Activated CD4-positive, alpha-beta T cell treated with anti-CD3 and anti-CD28 coated beads for 4 hours (primary cell): ENCODE measurements around the gene PPFIA2.

Experiments used
- DNase-seq, 2 donors: peaks; one replicate each; pipeline ENCODE4 v3.0.0-alpha.2; 2020

PPFIA2 gene

DNA sequence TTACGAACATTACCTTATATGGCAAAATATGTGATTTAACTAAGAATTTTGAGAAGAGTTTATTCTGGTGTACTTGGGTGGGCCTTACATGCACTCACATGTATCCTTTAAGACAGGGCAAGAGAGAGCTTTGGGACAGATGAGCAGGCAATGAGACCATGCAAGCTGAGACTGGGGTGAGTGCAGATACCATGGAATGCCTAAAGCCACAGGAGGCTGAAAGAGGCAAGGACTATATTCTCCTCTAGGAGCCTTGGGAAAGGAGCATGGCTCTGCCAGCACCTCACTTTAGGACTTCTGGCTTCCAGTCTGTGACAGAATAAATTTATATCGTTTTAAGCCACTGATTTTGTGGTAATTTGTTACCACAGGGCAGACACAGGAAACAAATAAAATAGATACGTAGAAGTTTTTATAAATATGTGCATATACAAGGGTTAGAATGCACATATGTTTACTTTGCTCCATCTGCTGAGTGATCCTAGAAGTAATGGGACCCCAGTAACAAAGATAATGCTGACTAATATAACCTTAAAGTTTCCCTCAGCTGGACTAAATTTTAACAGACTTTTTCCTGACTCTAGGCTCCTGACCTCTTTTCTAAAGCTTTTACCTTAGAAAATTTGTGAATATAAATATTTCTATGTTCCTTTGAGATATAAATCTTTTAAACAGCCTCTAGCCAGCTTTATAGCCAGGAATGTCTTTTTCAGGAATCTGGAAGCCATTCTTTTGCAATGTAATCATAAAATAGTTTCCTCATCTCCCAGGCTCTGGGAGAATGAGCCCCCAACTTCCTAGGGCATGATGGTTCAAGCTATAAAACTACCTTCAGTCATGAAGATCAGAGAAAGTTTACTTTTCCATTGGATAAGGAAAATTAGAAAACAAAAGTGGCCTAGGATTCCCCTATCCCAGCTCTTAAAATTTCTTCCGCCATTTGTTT, 216.8 kb downstream of the PPFIA2 start:
- no peak for DNase-seq

DNA sequence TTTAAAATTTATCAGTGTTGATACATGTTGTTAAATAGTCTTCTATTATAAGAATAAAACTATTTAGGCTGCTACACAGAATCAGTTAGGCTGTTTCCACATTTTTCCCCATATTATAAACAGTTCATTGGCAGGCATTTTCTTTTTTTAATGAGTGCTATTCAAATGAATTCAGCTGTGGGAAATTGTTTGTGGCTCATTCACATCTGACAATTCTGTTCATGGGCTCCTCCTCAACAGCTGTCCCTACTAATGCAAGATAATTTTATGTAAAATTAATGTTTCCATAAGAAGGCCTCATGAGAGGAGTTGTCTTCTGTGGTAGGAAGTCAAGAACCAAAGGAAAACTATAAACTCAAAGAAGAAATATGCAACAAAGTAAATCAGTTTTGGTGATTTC, 218.0 kb downstream of the PPFIA2 start:
- DNase-seq: no peak

DNA sequence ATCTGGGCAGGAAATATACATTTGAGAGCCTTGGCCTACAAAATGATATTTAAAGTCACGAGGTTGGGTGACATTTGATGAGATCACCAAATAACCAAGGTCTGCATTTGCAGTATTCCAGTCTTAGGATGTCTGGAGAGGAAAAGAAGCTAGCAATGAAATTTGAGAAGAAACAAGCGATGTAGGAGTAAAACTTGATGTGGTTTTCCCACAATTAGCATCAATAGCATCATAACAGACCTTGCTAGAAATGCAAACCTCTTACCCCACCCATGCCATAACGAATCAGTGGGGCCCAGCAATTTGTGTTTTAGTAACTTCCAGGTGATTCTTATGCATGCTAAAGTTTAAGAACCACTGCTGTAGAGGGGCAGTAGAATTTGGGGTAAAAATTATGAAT, 219.9 kb downstream of the PPFIA2 start:
- DNase-seq: no peak

DNA sequence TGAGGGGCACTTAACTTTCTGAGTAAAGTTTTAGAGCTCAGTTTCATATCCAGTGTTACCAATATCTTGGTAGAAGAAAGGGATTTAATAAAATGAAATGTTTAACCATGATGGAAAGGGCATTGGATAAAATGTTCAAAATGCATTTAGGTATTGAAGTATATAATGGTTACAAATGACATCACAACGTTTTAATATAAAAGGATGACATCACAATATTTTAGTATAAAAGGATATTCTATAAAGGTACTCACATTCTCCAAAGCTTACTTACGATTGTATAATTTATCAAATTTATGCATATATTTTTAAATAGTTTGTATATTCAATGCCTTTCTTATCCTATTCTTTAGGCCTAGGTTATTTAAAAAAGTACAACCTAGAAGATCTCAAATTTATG, 226.1 kb downstream of the PPFIA2 start:
- no peak for DNase-seq

DNA sequence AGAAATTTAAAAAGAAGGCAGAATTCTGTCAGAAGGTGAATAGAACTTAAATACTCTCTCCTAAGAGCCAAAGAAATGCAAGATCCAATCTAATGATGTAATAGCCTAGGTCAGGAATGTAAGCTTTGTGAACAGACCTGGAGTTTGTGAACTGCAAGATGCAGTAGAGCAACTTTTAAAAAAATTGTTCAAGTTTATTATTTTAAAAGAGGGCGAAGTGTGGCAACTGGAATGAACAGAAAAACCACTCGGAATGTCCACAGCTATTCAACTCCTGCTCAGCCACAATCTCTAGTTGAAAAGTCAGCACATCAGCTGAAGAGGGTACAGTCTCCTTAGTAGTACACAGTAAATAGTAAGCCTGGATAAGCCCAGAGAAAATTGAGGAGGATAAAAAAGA, 228.8 kb downstream of the PPFIA2 start:
- DNase-seq: no peak

DNA sequence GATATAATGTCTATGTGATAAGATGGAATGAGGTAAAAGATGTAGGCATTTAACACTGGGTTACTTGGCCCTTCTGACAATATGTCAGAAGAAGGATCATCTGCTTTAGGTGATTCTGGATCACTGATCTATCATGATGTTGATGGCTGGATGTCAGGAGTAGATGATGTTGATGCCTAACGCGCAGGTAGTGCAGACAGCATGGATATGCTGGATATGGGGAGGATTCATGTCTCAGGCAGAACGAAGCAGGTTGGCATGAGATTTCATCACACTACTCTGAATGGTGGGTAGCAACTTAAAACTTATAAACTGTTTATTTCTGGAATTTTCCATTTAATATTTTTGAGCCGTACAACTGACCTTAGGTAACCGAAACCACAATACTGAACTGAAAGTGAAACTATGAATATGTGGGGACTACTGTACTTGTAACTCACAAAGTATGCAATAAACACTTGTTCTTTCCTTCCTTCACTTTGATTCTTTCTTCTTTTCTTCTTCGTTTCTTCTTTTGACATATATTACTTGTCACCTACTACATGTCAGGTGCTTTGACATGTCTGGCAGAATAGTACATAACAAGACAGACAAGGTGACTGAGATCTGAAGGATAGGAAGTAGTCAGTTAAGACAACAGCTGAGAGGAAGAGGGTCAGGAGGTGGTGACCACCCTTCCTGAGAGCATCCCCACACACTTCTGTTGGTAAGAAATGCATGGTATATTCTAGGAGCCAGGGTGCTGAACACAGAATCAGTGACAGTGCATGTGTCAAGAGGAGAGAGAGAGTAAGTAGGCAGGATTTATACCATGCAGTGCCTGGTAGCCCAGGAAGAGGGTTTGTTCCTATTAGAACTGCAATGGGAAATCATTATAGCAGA, 238.8 kb downstream of the PPFIA2 start:
- no peak for DNase-seq

DNA sequence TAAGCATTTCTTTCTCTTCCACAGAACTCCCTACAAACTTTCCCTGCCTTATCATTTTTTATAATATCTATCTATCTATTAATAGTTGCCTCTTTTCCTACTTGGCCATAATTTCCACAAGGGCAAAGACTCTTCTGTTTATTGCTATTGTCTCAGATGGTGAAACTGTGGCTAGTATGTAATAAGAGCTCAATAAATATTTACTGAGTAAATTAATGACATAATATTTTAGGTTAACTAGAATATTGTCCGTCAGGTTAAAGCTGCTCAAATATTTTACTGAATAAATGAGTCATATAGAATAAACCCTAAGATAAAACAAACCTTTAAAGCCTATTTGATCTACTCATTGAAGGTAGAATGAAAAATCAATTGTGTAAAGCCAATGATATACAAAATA, 240.5 kb downstream of the PPFIA2 start:
- DNase-seq: no peak

DNA sequence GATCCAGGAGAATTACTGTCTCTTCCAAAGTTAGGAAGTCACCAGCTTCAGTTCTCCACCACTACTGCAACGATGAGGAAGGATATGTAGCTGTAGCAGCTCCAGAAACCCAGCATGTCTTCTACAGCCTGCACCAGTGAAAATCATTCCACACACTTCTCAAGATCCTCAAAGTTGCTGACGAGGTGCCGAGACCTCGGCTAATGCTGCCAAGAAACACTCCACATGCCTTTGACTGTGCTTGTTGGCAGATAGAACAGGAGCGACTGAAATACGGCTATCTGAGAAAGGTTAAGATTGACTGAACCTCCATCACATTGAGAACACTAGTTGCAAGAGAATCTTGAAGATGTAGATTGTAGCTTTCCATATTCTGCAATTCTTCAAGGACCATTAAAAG, 241.9 kb downstream of the PPFIA2 start:
- DNase-seq: no peak

DNA sequence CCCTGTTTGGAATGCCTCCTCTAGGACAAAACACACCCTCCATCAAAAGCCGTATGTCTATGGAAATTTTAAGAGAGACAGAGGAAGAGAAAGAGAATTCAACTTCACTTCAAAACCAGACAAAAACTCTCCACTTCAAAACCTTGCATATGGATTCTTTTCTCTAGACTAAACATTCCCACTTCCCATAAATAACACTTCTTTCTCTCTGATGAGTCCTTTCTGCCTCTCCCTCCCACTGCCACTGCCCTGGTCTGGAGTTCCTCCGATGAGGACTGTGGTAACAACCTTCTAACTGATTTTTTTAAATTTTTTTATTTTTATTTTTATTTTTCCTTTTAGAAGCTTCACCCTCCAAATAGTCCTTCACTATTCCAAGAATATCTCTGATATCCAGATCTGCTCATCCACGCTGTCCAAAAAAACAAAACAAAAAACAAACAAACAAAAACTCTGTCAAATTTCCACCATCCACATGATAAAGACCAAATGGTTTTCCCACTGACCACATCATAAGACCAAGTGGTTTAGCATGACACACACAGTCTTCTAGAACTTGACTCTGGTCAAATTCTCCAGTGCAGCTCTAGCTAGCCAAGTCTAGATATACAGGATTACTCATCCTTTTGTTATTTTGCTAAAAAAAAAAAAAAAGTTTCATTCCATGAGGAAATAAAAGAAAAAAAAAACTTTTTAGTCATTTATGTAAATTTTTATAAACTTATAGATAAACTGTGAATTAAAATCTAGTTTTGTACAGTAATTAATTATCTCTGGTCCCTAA, 256.0 kb downstream of the PPFIA2 start:
- no peak for DNase-seq

DNA sequence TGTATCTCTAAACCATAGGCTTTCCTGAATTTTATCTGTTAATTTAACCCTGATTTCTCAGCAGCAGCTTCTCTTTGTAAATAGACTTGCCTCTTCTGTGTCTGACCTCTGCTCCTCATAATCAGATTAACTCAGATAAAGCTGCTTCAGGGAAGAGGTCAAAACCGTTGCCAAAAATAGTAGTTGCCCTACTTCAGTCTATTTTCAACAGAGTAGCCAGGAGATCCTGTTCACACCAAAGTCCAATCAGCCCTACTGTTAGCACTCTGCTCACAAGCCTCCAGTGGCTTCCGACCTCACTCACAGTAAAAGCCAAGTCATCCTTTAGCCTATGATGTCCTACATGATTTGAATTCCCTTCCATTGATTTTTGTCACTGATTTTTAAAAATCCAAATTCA, 258.4 kb downstream of the PPFIA2 start:
- DNase-seq: no peak

DNA sequence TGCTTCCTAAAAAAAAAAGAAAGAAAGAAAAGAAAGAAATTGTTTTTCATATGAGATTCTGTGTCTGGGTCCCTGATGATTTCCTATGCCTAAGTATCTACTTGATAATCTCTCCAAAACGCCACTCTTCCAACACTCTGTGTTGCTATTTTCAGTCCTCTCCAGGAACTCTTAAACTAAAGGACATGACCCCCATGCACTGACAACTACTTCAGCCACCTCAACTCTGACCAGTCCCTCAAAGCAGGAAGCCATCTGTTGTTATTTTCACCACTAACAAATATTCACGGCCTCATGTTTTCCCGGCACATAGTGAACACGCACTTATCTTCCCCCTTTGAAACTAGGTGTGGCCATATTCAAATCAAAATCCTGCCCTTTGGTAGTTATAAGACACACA, 259.3 kb downstream of the PPFIA2 start:
- no peak for DNase-seq

DNA sequence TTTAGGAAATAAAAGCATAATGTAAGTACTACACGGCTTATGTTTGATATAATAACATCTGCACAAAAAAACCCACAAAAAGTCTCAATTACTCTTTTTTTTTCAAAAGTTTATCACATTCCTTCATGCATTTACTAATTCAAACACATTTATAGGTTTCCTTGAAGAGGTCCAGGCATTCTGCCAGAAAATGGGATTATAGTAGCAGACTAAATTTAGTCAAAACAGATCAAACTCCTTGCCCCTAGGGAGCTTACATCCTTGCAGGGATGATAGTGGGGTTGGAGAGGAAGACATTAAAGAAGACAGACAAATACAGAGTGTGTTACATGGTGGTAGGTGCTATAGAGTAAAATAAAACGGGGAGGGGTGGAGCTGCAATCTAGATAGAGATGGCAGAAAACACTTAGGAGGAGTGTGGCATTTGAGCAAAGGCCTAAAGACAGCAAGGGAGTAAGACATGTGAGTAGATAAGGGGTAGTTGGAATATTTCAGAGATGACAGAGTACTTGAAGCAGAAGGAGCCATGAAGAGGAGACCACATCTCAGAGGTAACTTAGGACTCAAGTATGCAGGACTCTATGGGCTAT, 266.9 kb downstream of the PPFIA2 start:
- DNase-seq: no peak

DNA sequence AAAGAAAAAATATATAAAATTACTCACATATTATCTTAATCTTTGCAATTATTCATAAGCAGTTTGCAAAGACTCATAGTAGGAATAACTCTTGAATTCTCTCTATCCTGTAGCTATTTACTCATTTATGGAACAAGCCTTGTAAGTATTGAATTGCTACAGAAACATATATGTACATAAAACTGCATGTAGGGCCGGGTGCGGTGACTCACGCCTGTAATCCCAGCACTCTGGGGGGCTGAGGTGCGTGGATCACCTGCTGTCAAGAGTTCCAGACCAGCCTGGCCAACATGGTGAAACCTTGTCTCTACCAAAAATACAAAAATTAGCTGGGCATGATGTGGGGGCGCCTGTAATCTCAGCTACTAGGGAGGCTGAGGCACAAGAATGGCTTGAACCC, 286.2 kb downstream of the PPFIA2 start:
- no peak for DNase-seq

DNA sequence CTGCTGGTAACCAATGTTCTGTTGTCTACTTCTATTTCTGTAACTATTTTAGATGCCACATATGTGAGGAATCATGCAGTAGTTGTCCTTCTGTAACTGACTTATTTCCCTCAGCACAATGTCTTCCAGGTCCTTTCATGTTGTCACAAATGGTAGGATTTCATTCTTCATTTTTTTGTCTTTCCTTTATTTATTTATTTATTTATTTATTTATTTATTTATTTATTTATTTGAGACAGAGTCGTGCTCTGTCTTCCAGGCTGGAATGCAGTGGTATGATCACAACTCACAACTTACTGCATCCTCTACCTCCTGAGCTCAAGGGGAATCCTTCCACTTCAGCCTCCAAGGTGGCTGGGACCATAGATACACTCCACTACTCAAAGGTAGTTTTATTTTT, 288.2 kb downstream of the PPFIA2 start:
- no peak for DNase-seq

DNA sequence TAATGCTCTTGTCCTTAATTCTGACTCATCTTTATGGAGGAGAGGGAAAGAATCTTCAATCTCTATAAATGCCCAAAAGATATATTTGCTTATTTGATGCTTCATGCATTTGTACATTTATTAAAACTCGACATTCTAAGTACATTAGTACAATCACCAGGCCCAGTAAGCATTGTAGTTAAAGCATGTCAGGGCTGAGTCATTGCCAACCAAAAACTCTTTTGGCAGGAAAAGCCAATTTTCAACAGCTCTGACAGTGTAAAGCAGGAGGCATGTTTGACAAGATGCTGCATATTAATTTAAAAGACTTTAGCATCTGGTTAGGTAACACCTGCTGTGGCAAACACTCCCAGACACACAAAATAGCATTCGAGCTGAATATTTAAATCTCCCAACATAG, 290.9 kb downstream of the PPFIA2 start:
- DNase-seq: no peak

DNA sequence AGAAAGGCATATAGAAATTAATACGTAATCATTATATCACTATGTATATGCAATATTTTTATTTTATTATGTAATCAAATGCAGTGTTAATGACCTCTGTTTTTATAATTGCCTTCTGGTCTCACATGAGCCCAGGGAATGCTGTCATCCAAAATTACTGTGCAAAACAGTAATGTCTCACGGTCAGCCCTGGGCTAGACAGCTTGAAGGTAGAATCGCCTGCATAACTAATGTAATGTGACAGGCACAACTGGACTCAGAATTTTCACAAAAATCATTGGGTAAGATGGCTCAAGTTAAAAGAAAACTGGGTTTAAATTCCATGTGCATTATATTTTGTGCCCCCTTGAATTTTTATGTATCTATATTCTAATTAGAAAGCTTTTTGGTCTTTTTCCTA, 293.3 kb downstream of the PPFIA2 start:
- no peak for DNase-seq

DNA sequence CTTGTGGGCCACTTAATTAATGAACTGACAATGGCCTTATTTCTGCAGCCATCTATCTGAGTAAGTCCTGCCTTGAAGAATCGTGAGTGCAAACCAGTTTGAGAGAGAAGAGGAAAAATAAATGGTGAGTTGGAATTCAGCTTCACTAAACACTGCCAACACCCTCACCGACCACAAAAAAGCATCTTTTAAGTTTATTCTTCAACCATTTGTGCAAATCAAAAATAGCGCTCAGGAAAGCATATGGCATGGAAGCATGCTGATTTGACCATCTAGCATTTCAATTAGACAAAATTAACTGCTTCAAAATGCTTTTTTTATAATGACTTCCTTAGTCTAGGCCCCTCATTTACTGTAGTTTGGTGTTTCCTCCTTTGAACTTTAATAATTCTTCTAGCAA, 294.0 kb downstream of the PPFIA2 start:
- DNase-seq: no peak

DNA sequence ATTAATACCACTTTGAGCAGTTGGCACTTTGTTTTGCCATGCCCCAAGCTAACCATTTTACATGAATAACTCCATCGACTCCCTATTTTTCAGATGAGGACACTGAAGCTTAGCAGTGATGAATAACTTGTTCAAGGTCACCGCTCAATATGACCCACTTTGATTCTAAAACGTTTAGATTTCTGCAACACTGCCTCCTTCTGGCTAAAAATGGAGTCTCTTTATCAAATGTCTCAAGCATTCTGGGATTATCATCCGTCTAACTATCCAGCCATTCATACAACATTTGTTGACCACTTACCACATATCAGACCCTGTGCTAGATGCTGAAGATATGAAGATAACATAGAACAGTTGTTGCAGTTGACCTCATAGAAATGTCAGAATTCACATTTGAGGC, 298.0 kb downstream of the PPFIA2 start:
- DNase-seq: no peak

DNA sequence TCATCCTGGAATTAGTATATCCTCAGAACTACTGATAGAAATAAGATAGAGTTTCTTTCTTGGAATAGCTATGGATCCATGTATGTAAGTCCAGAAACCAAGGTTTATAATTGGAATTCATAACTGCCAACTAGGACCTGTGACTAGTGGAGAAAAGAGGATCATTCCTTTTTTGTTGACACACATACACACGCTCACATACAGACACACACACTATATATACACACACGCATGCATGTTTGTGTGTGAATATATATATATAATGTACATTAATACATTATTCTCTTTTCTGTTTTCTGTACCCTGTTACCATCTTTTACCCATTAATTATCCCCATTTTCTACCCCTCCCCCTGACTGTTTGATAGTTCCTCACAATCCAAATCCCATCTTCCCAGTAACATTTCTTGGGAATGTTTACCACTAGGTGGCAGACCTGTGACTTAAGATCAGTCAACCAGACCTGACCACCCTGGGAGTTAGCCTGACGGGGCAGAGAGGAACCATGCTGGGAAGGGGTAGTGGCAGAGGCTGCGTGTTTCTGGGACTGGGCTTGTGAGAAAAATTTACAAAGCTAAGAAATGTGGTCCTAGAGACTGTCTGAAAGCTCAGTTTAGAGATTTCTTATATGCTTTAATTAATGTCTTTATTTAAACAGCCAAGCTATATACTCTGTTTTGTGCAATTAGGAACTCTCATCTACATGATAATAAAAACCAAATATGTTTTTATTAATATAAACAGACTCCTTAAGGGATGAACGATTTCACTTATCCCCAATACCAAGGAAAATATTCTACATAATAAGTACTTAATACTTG, 308.0 kb downstream of the PPFIA2 start:
- no peak for DNase-seq

DNA sequence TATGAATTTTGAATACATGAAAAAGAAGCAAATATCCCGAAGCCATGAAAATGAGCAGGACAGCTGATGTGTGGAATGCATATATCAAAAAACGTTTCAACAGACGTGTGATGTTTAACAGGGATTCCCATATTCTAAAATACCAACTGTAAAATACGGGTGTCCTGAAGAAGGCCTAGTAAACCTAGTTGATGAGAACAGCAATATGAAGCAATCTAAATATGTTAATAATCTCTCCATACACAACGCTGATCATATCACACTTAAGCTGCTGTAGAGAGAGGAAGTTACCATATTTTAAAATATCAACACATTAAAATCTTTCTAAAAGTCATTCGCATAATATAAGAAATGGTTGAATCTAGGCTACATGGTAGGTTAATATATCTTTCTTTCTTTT, 317.5 kb downstream of the PPFIA2 start:
- no peak for DNase-seq

DNA sequence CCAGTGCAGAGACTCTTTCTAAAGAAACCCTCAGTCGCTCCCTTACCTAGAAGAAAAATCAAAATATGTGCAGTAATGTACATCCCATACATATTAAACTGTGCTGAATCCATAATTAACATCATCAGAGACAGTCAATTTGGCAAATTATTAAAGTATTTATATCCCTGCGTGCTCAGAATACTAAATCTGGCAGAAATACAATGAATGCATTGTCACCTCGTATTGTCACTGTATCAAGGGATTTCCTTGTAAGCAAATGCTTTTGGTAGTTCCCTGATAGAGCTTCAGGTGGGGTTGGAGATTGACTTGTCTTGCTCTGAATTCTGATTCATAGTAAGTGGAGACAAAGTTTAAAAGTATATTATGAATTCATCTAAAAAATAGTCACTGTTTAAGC, 319.1 kb downstream of the PPFIA2 start:
- no peak for DNase-seq

DNA sequence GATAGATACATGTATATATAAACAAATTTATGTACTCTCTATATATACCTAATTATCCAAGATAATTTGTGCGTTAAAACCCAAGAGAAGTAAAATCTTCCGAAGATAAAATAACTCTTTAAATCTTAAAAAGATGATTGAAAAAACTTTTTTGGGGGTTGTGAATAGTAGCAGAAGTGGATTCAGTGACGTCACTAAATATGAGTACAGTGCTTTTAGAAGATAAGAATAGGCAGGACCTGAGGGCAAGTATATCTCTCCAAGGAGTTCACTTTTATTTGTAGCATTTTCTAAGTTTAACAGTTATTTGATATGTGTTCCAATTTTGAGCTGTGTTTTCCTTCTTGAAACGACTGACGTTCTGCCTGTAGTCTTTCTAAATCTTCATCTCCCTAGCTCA, 319.8 kb downstream of the PPFIA2 start:
- DNase-seq: no peak
